Measurements from ENCODE around the gene RASL12.

RASL12 gene

GRCh38 chr15:65087873-65088642 lies 20.3 kb upstream of the RASL12 start:
- no peaks in the 10 kb centered on the region for H3K27me3 ChIP-seq (ENCODE audit: low read length)
- no peaks in the 10 kb centered on the region for H3F3A ChIP-seq (ENCODE audit: insufficient read depth)
- H3K36me3 ChIP-seq (ENCODE audit: low read length), result no peaks in the 10 kb centered on the region
- no peak overlapping the region for H3K9ac ChIP-seq (ENCODE audit: low read length)
- H3K4me3 ChIP-seq (ENCODE audit: insufficient read depth, low read length, poor library complexity, severe bottlenecking), result no peak overlapping the region
- no peaks in the 10 kb centered on the region for H3K9me2 ChIP-seq (replicated peaks; ENCODE audit: insufficient read depth, low read length)
- no peak overlapping the region for H3K27ac ChIP-seq (ENCODE audit: low read depth, low read length)
- no peak overlapping the region for H3K4me2 ChIP-seq (ENCODE audit: low read depth, low read length, poor library complexity, severe bottlenecking)
- no peaks in the 10 kb centered on the region for H4K20me1 ChIP-seq (ENCODE audit: low read depth, low read length)
- H3K9me3 ChIP-seq (ENCODE audit: insufficient read depth, low read length), result no peaks in the 10 kb centered on the region
- H3K79me2 ChIP-seq (ENCODE audit: insufficient read depth, low read length), result no peaks in the 10 kb centered on the region
- TF ChIP-seq CTCF (IDR thresholded peaks at IDR 0.05; ENCODE audit: insufficient read depth, low read length, poor library complexity, severe bottlenecking) (no peak), EZH2phosphoT487 (conservative IDR thresholded peaks at IDR 0.05; ENCODE audit: low read length) (no peak)
- H2AFZ ChIP-seq (ENCODE audit: low read depth, low read length, severe bottlenecking), result no peak overlapping the region

GRCh38 chr15:65087411-65087810 lies 19.6 kb upstream of the RASL12 start:
- Histone ChIP-seq H4K20me1 (ENCODE audit: low read depth, low read length) (no peaks in the 10 kb centered on the region), H3K27ac (ENCODE audit: low read depth, low read length) (no peak overlapping the region), H3K9me3 (ENCODE audit: insufficient read depth, low read length) (no peaks in the 10 kb centered on the region), H3K79me2 (ENCODE audit: insufficient read depth, low read length) (no peaks in the 10 kb centered on the region), H3K9me2 (replicated peaks; ENCODE audit: insufficient read depth, low read length) (no peaks in the 10 kb centered on the region), H3K4me3 (ENCODE audit: insufficient read depth, low read length, poor library complexity, severe bottlenecking) (no peak overlapping the region), H3K4me2 (ENCODE audit: low read depth, low read length, poor library complexity, severe bottlenecking) (no peak overlapping the region), H3K27me3 (ENCODE audit: low read length) (no peaks in the 10 kb centered on the region), H2AFZ (ENCODE audit: low read depth, low read length, severe bottlenecking) (no peak overlapping the region), H3K36me3 (ENCODE audit: low read length) (no peaks in the 10 kb centered on the region), H3F3A (ENCODE audit: insufficient read depth) (no peaks in the 10 kb centered on the region), H3K9ac (ENCODE audit: low read length) (no peak overlapping the region)
- TF ChIP-seq CTCF (IDR thresholded peaks at IDR 0.05; ENCODE audit: insufficient read depth, low read length, poor library complexity, severe bottlenecking) (no peak), EZH2phosphoT487 (conservative IDR thresholded peaks at IDR 0.05; ENCODE audit: low read length) (no peak)

GRCh38 chr15:65086680-65087111 lies 18.9 kb upstream of the RASL12 start:
- no peaks in the 10 kb centered on the region for H3K27me3 ChIP-seq (ENCODE audit: low read length)
- no peaks in the 10 kb centered on the region for H3K9me3 ChIP-seq (ENCODE audit: insufficient read depth, low read length)
- no peak overlapping the region for H3K9ac ChIP-seq (ENCODE audit: low read length)
- TF ChIP-seq CTCF (IDR thresholded peaks at IDR 0.05; ENCODE audit: insufficient read depth, low read length, poor library complexity, severe bottlenecking) (peak; percentile 8), EZH2phosphoT487 (conservative IDR thresholded peaks at IDR 0.05; ENCODE audit: low read length) (no peak)
- no peaks in the 10 kb centered on the region for H3K79me2 ChIP-seq (ENCODE audit: insufficient read depth, low read length)
- H3F3A ChIP-seq (ENCODE audit: insufficient read depth), result no peaks in the 10 kb centered on the region
- no peaks in the 10 kb centered on the region for H4K20me1 ChIP-seq (ENCODE audit: low read depth, low read length)
- H3K4me2 ChIP-seq (ENCODE audit: low read depth, low read length, poor library complexity, severe bottlenecking), result no peak overlapping the region
- H3K9me2 ChIP-seq (replicated peaks; ENCODE audit: insufficient read depth, low read length), result no peaks in the 10 kb centered on the region
- H3K27ac ChIP-seq (ENCODE audit: low read depth, low read length), result no peak overlapping the region
- no peaks in the 10 kb centered on the region for H3K36me3 ChIP-seq (ENCODE audit: low read length)
- H2AFZ ChIP-seq (ENCODE audit: low read depth, low read length, severe bottlenecking), result no peak overlapping the region
- H3K4me3 ChIP-seq (ENCODE audit: insufficient read depth, low read length, poor library complexity, severe bottlenecking), result no peak overlapping the region
